Heart left ventricle (tissue), 16 donors: ENCODE measurements around the gene MTMR2. TPM values are rescaled to one million over a fixed set of nuclear protein-coding genes. Genes with fewer than 3 reads are reported as not detected.

Source experiments
- ATAC-seq, 4 donors: fragments of 200-7000 bp; cut with Tn5 transposase; one replicate each; pipeline ENCODE4 v1.9.1; 2020 to 2022; ENCODE audit warnings: moderate library complexity in 4 of 4, mild to moderate bottlenecking in 3 of 4, moderate number of reproducible peaks in 1 of 4
- DNase-seq, 5 donors: peaks; one replicate each; pipeline ENCODE4 v3.0.0-alpha.2; 2020
- H3K27ac ChIP-seq, 12 donors: fragments of 200-600 bp; sonication (generic) in 4 of 12; one replicate each; pipeline versions ENCODE4 v1.5.0 to v1.8.0; 2016 to 2022; ENCODE audit warnings: mild to moderate bottlenecking in 2 of 12
- H3K27me3 ChIP-seq, 9 donors: fragments of 200-600 bp; sonication (generic) in 2 of 9; one replicate each; pipeline versions ENCODE4 v1.5.1 to v1.8.0; 2016 to 2022; ENCODE audit warnings: mild to moderate bottlenecking in 3 of 9
- H3K36me3 ChIP-seq, 9 donors: fragments of 200-600 bp; sonication (generic) in 2 of 9; one replicate each; pipeline versions ENCODE4 v1.5.0 to v1.8.0; 2018 to 2022; ENCODE audit warnings: mild to moderate bottlenecking in 2 of 9
- H3K4me1 ChIP-seq, 12 donors: fragments of 200-600 bp; sonication (generic) in 4 of 12; one replicate each; pipeline versions ENCODE4 v1.5.0 to v1.8.0; 2016 to 2022; ENCODE audit warnings: mild to moderate bottlenecking in 3 of 12
- H3K4me3 ChIP-seq, 12 donors: fragments of 200-600 bp; sonication (generic) in 4 of 12; one replicate each; pipeline versions ENCODE4 v1.5.0 to v1.8.0; 2017 to 2022; ENCODE audit warnings: mild to moderate bottlenecking in 9 of 12, moderate library complexity in 4 of 12
- H3K9me3 ChIP-seq, 12 donors: fragments of 200-600 bp; sonication (generic) in 4 of 12; one replicate each; pipeline versions ENCODE4 v1.5.0 to v1.8.0; 2016 to 2022; ENCODE audit warnings: mild to moderate bottlenecking in 1 of 12
- CTCF ChIP-seq, 12 donors: fragments of 200-600 bp; sonication (generic) in 4 of 12; IDR thresholded peaks; one replicate each; pipeline versions ENCODE4 v1.5.0 to v1.8.0; 2018 to 2022; ENCODE audit warnings: antibody characterized with exemption in 12 of 12, mild to moderate bottlenecking in 5 of 12
- POLR2A ChIP-seq, 2 donors: fragments of 450-650 bp; IDR thresholded peaks; one replicate each; pipeline ENCODE4 v1.6.1; 2017; ENCODE audit warnings: antibody characterized with exemption in 2 of 2, mild to moderate bottlenecking in 2 of 2, moderate library complexity in 2 of 2
- WGBS, 4 donors: extraction: QIAGEN DNeasy Blood & Tissue Kit in 2 of 4; methylation state at CpG; one replicate each; pipeline versions ENCODE4 v1.1.5 to v1.1.7; 2013 to 2018; 5-methylcytosine and 5-hydroxymethylcytosine counted together
- intact Hi-C, 10 donors: fragments of 100-400 bp; cut with DNase I; formaldehyde crosslinking; loops; one replicate each; pipeline versions ENCODE4 v1.11.1 to v1.14.2; 2022
- polyA plus RNA-seq, 2 donors: library from polyadenylated mRNA; stranded (reverse); fragments of 200-250 nt; gene quantifications; one replicate each; pipeline ENCODE4 v1.2.3, GENCODE V29; 2013
- total RNA-seq, 9 donors: library from RNA; depleted of rRNA in 2 of 9; stranded (reverse); fragments of >200 nt in 2 of 9; fragmentation: NEBNext Ultra II Directional in 3 of 9; extraction: Animal tissue kit (Norgen Biotek cat#: 25700) in 3 of 9; gene quantifications; one replicate each; pipeline versions ENCODE4 v1.1.0 to v1.2.4, GENCODE V29; 2016 to 2023
- donor health status: ischemic (EF 13 %, LVEDD 7.1; RV severe dilation, severe dysfunction).
- donor health status: healthy with polysubstance abuse.
- donor health status: DM: no; HTN: yes; CAD: no.
- donor health status: DM: no; HTN: no; CAD: no.
- donor health status: ischemic (EF 25% LVEDD 6.9; RV normal size, moderate dysfunction).
- donor health status: ischemic (EF 25% LVEDD 5.7; RV mildly dilated, moderate dysfunction).
- donor health status: healthy.
- donor health status: DM: yes; HTN: yes; CAD: no.
- donor health status: ischemic (EF 35%, LVEDD 5.7; RV mildly dilated, moderate dysfunction).
- donor health status: nonischemic (EF 11% LVEDD 7.7; RV severe dilation, severe dysfunction).
- donor health status: DM: yes; HTN: yes; CAD: no.
- donor health status: PGD.
- donor health status: ischemic (EF 29% LVEDD 5.4; RV normal size, mild dysfunction).
- donor health status: nonischemic (EF 23%, LVEDD 6.1; RV moderate dilation, normal function).

The MTMR2 gene
- total and polyA plus RNA-seq, 11 donors: 7.1 to 23.9 (median 18.6) TPM

- 38 to 51% (median 45%) methylated on average over 8 of the region's 8 CpGs for WGBS, 4 donors
- H3K4me3 ChIP-seq: no peak overlapping the region
- H3K4me1 ChIP-seq: peaks cover 0 to 71% (median 54%) of the 10 kb centered on the region in 12 donors
- no peak for DNase-seq
- intact Hi-C loops: no loop called here
- ATAC-seq: peak; percentile 29 to 80 (median 34)
- TF ChIP-seq POLR2A (IDR thresholded peaks at IDR 0.05): no peak
- no peak for TF ChIP-seq CTCF (IDR thresholded peaks at IDR 0.05)
- H3K27ac ChIP-seq: peak overlapping the region in 11 of 12 donors; percentile 29 to 70 (median 59)
- no peaks in the 10 kb centered on the region for H3K27me3 ChIP-seq
- H3K9me3 ChIP-seq: no peaks in the 10 kb centered on the region
- no peaks in the 10 kb centered on the region for H3K36me3 ChIP-seq
Measured at GRCh38 chr11:95917193-95918036, 6.5 kb downstream of the MTMR2 start.

GRCh38 chr11:95916049-95916448, 7.9 kb downstream of the MTMR2 start:
- Histone ChIP-seq H3K27ac (peak overlapping the region in 9 of 12 donors; percentile 29 to 70 (median 59)), H3K36me3 (no peaks in the 10 kb centered on the region)
- 53 to 73% (median 64%) methylated on average over 2 of the region's 2 CpGs for WGBS, 4 donors

GRCh38 chr11:95915051-95915450, 8.9 kb downstream of the MTMR2 start:
- intact Hi-C loops: loop anchor here in 1 of 10 donors (2.0 kb wide), 1 partner anchor 426 kb away; no protein-coding TSS in a partner anchor
- TF ChIP-seq POLR2A (IDR thresholded peaks at IDR 0.05) (no peak), CTCF (IDR thresholded peaks at IDR 0.05) (no peak)
- no peak overlapping the region for H3K4me3 ChIP-seq
- no peaks in the 10 kb centered on the region for H3K9me3 ChIP-seq
- ATAC-seq (peak in 3 of 4 donors; percentile 21 to 45 (median 38)), DNase-seq (no peak)
- no peaks in the 10 kb centered on the region for H3K27me3 ChIP-seq
- peak overlapping the region in 10 of 12 donors; percentile 8 to 68 (median 40) for H3K27ac ChIP-seq
- H3K4me1 ChIP-seq: peaks cover 0 to 68% (median 40%) of the 10 kb centered on the region in 12 donors
- no peaks in the 10 kb centered on the region for H3K36me3 ChIP-seq
- 32 to 43% (median 40%) methylated on average over 2 of the region's 2 CpGs for WGBS, 4 donors

More at GRCh38 chr11:95916049-95916448, 7.9 kb downstream of the MTMR2 start:
- peaks cover 0 to 69% (median 44%) of the 10 kb centered on the region in 12 donors for H3K4me1 ChIP-seq
- DNase-seq (no peak), ATAC-seq (peak in 3 of 4 donors; percentile 28 to 45 (median 31))
- no peak for TF ChIP-seq CTCF (IDR thresholded peaks at IDR 0.05)
- no peak for TF ChIP-seq POLR2A (IDR thresholded peaks at IDR 0.05)
- no peaks in the 10 kb centered on the region for H3K9me3 ChIP-seq
- intact Hi-C loops: no loop called here
- H3K27me3 ChIP-seq: no peaks in the 10 kb centered on the region
- no peak overlapping the region for H3K4me3 ChIP-seq
